ENCODE measurements around the gene ZNF783.
"Not testable (repeated sequence)": the region's sequence is repeated elsewhere in the genome, so short reads cannot be mapped to it uniquely, and the experiment has no call there.

The ZNF783 gene

DNA sequence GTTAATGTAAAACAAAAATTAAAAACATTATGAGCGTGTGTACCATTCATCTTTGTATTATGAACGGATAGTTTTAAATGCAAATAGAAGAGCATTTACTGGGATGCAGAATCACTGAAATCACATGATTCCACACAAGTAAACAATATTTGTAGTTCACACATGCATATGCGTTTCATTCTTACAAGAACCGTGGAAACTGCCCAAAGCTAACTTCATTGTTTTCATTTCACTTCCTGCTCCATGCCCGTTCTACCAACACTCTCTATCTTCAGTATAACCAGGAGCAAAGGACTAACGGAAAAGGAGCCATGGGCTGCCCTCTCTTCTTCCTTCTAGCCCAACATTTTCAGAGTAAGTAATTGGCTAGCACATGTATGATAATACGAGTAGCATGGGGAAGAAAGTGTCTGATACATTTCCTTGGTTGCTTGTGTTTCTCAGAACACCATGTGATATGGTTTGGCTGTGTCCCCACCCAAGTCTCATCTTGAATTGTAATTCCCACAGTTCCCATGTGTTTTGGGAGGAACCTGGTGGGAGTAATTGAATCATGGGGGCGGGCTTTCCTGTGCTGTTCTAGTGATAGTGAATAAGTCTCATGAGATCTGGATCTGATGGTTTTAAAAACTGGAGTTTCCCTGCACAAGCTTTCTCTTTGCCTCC is 38.8 kb downstream of the ZNF783 start:
- DNase-seq (ENCODE audit: low read depth in 2 of 2), result no peak

GRCh38 chr7:149302222-149302621 is 40.2 kb downstream of the ZNF783 start:
- DNase-seq (ENCODE audit: low read depth in 2 of 2), result no peak

DNA sequence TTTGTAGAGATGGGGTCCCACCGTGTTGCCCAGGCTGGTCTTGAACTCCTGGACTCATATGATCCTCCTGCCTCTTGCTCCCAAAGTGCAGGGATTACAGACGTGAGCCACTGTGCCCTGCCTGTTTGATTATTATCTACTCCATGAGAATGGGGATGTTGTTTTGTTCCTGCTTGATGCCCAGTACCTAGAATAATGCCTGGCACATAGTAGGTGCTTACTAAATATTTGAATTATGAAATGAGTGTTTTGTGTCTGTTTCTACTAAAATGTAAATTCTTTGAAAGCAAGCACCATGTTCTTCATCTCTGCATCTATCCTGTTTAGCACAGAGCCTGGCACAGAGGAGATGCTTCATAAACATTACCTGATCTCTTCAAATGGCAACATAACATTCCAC is 40.9 kb downstream of the ZNF783 start:
- DNase-seq (ENCODE audit: low read depth in 2 of 2), result no peak

DNA sequence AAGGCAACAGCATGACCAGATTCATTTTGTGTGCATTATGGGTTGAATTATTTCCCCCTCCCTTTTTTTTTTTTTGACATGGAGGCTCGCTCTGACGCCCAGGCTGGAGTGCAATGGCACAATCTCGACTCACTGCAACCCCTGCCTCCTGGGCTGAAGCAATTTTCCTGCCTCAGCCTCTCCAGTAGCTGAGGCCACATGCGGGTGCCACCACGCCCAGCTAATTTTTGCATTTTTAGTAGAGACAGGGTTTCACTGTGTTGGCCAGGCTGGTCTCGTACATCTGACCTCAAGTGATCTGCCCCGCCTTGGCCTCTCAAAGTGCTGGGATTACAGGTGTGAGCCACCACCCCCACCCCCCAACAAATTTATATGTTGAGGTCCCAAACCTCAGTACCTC is 42.0 kb downstream of the ZNF783 start:
- DNase-seq (ENCODE audit: low read depth in 2 of 2), result no peak

GRCh38 chr7:149306854-149307253 is 44.9 kb downstream of the ZNF783 start:
- no peak for DNase-seq (ENCODE audit: low read depth in 2 of 2)

DNA sequence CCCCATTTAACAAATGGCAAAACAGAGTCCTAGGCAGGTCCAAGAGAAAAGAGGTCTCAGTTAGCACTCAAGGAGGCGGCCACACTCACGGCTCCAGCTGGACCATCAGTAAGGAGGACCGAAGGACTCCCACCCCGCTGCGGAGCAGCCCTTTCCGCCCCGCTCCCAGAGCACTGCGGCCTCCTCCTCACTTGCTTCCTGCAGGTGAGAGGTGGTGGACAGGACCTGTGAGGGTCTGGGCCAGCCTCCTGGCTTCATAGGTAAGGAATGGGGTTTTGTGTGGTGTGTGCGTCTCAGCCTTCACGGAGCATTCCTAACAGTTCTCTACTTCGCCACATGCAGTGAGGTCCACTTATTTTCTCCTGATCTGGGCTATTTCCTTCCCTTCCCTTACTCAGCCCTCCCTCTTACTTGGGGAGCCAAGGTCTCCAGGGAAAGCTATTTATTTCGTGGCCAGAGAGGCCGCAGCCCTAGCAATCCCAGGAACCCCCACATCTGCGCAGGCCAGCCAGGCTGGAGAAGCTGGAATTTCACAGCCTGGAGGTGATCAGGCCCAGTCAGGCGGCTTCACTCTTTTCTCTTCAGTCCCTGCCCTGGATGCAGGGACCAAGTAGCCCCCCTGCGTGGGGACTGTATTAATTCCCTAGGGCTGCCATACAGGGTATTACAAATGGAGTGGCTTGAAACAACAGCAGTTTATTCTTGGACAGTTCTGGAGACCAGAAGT is 45.9 kb downstream of the ZNF783 start:
- DNase-seq (ENCODE audit: low read depth in 2 of 2), result no peak

DNA sequence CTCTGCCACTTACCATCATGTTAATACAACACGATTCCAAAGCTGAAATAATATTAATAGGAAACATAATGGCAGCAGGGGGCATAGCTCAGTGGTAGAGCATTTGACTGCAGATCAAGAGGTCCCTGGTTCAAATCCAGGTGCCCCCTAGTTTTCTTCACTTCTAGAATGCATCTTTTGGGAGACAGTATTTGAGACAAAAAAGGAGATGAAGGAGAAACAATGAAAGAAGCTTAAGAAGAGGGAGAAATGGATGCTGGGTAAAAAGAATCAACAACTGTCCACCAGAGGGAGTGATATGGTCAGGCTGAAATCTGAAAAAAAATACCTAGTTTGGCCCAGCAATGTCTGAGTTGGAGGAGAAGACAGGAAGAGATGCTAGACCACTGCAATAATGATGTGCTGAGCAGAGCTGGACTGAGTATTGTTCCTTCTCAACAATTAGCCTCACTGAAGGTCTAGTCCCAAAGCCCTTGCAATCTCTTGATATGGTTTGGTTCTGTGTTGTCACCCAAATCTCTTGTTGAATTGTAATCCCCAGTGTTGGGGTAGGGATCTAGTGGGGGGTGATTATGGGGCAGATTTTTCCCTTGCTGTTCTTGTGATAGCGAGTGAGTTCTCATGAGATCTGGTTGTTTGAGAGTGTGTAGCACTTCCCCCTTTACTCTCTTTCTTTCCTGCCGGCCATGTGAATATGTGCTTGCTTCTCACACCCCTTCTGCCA is 48.3 kb downstream of the ZNF783 start:
- DNase-seq (ENCODE audit: low read depth in 2 of 2), result no peak

DNA sequence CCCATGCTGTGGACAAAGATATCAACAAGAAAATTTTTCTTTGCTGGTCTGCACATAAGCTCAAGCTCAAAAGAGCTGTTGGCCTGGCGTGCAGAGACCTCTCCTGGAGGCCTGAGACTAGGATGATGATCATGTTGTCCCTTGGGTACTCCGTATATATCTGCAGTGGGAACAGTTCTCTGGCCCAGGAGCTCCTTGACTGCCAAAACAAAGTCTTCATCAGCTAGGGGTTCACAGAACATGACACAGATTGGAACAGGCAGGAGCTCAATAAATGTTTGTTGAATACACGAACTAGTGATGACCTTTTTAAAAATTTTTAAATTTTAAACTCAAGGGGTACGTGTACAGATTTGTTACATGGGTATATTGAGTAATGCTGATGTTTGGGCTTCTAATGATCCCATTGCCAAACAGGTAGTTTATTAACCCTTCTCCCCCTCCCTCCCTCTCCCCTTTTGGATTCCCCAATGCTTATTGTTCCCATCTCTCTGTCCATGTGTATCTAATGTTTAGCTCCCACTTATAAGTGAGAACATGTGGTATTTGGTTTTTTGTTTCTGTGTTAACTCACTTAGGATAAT is 49.1 kb downstream of the ZNF783 start:
- no peak for DNase-seq (ENCODE audit: low read depth in 2 of 2)

GRCh38 chr7:149313981-149314380 is 52.0 kb downstream of the ZNF783 start:
- DNase-seq (ENCODE audit: low read depth in 2 of 2), result no peak

DNA sequence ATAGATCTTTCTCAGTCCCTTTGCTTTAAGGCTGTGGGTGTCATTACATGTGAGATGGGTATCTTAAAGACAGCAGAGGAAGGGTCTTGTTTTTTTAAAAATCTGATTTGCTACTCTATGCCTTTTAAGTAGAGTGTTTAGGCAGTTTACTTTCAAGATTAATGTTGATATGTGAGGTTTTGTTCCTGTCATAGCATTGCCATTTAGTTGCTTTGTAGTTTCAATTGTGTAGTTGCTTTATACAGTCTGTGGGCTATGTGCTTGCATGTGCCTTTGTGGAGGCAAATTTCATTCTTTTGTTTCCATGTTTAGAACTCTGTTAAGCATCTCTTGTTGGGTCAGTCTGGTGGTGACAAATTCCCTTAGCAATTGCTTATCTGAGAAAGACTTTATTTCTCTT is 54.6 kb downstream of the ZNF783 start:
- DNase-seq (ENCODE audit: low read depth in 2 of 2), result no peak

- DNase-seq (ENCODE audit: low read depth in 2 of 2), result no peak
Measured at GRCh38 chr7:149317496-149317895, 55.5 kb downstream of the ZNF783 start.

DNA sequence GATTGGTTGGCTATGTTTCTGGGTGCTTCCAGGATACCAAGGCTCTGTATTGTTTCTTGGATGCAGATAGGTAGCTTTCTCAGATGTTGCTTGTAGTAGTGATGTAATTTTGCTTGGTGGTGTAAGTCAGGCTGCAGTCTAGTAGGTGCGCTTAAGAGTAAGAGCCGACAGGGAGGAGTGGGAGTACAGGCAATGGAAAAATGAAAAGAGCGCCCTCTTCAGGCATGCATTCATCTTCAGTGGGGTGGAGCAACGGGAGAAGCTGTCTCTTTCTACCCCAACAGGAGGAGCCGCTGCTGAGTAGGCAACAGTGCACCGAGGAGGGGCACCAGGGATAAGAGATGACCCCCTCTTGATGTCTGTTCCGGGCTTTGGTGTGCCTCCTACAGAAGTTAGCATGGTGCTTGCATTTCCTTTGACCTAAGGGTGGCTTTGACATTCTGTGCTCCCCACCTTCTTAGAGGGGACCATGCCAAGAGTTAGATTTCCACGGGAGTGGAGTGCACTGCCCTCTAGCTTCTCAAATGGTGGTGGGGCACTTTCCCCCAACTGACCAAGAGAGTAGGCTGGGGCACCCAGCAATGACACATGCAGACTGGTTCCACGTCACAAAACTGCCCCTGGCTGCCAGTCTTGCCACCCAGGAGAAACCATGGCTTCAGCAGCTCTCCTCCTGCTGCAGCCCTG is 56.1 kb downstream of the ZNF783 start:
- no peak for DNase-seq (ENCODE audit: low read depth in 2 of 2)

DNA sequence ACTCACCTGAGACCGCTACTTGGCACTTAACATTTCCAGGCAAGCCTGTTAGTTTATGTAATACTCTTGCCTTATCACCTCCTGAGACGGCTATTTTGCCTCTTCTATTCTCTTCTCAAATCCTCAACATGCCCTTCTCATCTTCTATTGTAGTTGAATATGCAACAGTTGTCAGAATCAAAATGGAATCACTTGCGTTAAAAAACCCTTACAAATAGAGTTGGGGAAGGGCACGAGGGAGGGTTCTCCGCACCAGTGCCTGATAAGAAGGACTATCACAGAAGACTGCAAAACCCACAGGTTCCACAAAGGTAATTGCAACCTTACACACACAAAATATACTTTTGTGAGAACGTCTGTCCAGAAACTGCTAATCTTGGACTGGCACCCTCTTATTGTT is 57.4 kb downstream of the ZNF783 start:
- no peak for DNase-seq (ENCODE audit: low read depth in 2 of 2)

DNA sequence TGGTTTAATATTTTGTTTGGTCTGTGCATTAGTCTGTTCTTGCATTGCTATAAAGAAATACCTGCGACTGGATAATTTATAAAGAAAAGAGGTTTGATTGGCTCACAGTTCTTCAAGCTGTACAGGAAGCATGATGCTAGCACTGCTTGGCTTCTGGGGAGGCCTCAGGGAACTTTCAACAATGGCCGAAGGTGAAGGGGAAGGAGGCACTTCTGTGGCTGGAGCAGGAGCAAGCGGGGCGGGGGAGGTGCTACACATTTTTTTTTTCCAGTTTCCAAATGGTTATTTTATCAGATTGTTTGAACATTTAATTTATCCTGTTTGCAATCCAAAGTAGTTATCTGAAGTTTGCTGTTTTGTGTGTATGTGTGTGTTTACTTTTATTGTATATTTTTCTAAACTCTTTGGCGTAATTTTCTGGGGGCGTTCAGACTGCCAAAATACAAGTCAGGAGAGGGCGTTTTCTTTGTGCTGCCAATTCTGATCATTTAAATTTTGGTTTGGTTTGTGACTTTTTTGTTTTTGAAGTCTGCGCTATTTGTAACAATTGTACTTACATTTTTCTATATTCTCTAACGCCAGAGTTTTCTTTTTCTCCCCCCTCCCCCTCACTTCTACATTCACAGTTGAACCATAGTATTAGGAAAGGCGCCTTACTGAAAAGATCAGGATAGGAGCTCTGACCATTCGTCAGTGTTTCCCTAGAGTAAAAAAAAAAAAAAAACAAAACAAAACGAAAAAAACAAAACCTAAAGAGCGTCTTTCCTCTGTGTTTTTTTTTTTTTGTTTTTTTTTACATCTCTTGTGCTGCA is 58.5 kb downstream of the ZNF783 start:
- DNase-seq (ENCODE audit: low read depth in 2 of 2), result no peak

DNA sequence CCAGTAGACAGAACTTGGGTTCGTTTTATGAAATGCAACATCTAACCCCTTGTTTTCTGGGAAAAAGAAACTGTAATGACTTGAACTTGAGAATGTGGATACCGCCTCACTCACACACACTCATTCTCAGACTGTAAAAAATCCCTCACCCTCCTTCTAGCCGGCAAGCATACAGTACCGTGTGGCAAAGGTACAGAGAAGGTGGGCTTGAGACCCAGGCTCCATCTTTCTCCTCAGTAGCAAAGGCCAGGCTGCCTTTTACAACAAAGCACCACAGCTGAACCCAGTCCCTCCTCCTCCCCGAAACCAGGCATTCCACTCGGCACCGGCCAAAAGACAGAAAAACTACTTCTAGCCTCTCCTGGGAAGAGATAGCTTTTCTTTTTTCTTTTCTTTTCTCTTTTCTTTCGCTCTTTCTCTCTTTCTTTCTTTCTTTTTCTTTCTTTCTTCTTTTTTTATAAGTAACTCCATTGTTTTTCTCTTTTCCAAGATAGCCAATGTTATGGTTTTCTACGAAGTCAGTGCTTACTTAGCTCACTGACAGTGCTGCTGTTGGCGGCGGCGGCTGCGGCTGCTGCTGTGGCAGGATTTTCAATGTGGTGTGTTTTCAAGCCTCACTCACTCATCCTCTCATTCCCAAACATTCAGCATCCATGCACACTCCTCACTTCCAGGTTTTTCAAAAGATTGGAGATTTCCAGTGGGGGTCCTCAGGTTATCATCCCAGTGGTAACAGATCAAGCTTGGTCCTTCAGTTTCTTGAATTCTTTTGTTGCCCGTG is 59.3 kb downstream of the ZNF783 start:
- not testable (repeated sequence) for DNase-seq (ENCODE audit: low read depth in 2 of 2)

GRCh38 chr7:149321978-149322541 is 60.1 kb downstream of the ZNF783 start:
- DNase-seq (ENCODE audit: low read depth in 2 of 2), result no peak

GRCh38 chr7:149322737-149323136 is 60.7 kb downstream of the ZNF783 start:
- DNase-seq (ENCODE audit: low read depth in 2 of 2), result no peak

DNA sequence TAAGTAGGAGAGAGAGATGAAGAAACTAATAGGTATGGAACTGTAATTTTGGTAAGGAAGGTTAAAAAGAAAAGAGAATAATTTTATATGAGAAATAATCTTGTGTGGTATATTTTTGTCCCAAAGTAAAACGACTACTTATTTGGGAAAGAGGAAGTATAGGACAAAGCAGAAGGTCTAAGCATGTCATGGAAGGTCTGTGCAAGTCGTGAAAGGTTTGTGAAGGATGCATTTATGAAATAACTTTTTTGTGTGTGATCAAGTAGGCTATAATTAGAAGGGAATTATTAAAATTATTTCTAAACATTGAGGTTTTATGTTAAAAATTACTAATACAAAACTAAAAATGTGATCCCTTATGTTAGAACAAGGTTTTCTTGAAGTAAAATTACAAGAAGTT is 63.3 kb downstream of the ZNF783 start:
- no peak for DNase-seq (ENCODE audit: low read depth in 2 of 2)

DNA sequence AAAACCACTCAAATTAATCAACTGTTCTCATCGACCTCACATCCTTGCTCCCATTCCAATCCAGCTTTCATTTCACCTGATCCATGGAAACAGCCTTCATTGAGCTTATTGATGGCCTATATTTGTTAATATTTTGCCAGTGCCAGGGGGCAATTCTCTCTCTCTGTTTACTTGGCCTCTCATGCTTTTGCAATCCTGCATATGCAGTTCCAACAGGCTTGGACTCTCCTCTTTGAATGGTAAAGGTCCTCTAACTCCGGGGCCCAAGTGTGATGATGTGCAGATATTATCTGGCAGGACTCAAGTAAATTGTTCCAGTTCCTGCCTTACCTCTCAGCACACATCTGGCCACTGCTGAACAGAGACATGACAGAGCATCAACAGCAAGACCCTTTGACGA is 67.3 kb downstream of the ZNF783 start:
- no peak for DNase-seq (ENCODE audit: low read depth in 2 of 2)

- DNase-seq (ENCODE audit: low read depth in 2 of 2), result no peak
Measured at GRCh38 chr7:149329766-149330334, 67.9 kb downstream of the ZNF783 start.

Measured in stimulated activated CD8-positive, alpha-beta memory T cell treated with anti-CD3 and anti-CD28 coated beads, Interleukin-7, amount 100 ng/mL, for 1 hour (primary cell).